Cardiac muscle cell (in vitro differentiated cells and primary cell): ENCODE measurements around the gene TMEM175. TPM values are rescaled to one million over a fixed set of nuclear protein-coding genes. Genes with fewer than 3 reads are reported as not detected.
"Not testable (repeated sequence)": the region's sequence is repeated elsewhere in the genome, so short reads cannot be mapped to it uniquely, and the experiment has no call there.

Experiments
- DNase-seq, 2 donors: peaks; one replicate each; pipeline versions ENCODE4 v3.0.0 to v3.0.0-alpha.2; 2010 to 2017; ENCODE audit warnings: low read depth in 1 of 2, low spot score in 1 of 2
- H3K27ac ChIP-seq: fragments of 200-600 bp; sonication (generic); 2 replicates; pipeline ENCODE4 v1.5.1; 2016
- H3K27me3 ChIP-seq: fragments of 200-600 bp; sonication (generic); 2 replicates; pipeline ENCODE4 v1.6.0; 2016; ENCODE audit warnings: control low read depth
- H3K36me3 ChIP-seq: fragments of 200-600 bp; sonication (generic); 2 replicates; pipeline ENCODE4 v1.5.1; 2016; ENCODE audit warnings: control low read depth
- H3K4me1 ChIP-seq: fragments of 200-600 bp; sonication (generic); 2 replicates; pipeline ENCODE4 v1.8.1; 2017; ENCODE audit warnings: low read depth, mild to moderate bottlenecking, mixed run types
- H3K4me3 ChIP-seq: fragments of 200-600 bp; sonication (generic); 2 replicates; pipeline ENCODE4 v1.5.1; 2016; ENCODE audit warnings: mild to moderate bottlenecking
- H3K9me3 ChIP-seq: fragments of 200-600 bp; sonication (generic); 2 replicates; pipeline ENCODE4 v1.5.1; 2017; ENCODE audit warnings: low read depth, mild to moderate bottlenecking, control low read depth
- CTCF ChIP-seq: IDR thresholded peaks from 2 replicates; pipeline ENCODE4 v1.5.1; 2012; ENCODE audit warnings: low read depth, mild to moderate bottlenecking, low read length
- polyA plus RNA-seq: library from polyadenylated mRNA; unstranded; fragments of >200 nt; fragmentation: Nextera tagmentation; extraction: Ambion mirVana; gene quantifications from 2 replicates; pipeline ENCODE4 v1.2.1, GENCODE V29; 2016
- total RNA-seq: library from RNA; depleted of rRNA; stranded (reverse); fragments of >200 nt; gene quantifications from 2 replicates; pipeline ENCODE4 v1.2.3, GENCODE V29; 2016

The TMEM175 gene
- total and polyA plus RNA-seq, 2 experiments from 2014 or later = 31.6 to 35.1 TPM

- no peak for DNase-seq
These were observed 19.0 kb upstream of the TMEM175 start for GRCh38 chr4:913280-913618.

GRCh38 chr4:914531-914930, 17.7 kb upstream of the TMEM175 start:
- Histone ChIP-seq H3K27me3 (no peaks in the 10 kb centered on the region), H3K4me1 (no peaks in the 10 kb centered on the region), H3K36me3 (no peaks in the 10 kb centered on the region), H3K9me3 (no peaks in the 10 kb centered on the region), H3K4me3 (no peak overlapping the region), H3K27ac (no peak overlapping the region)
- no peak for TF ChIP-seq CTCF
- DNase-seq = no peak

More at GRCh38 chr4:913280-913618, 19.0 kb upstream of the TMEM175 start:
- Histone ChIP-seq H3K27ac (no peak overlapping the region), H3K9me3 (no peaks in the 10 kb centered on the region), H3K27me3 (no peaks in the 10 kb centered on the region), H3K4me1 (no peaks in the 10 kb centered on the region), H3K36me3 (no peaks in the 10 kb centered on the region), H3K4me3 (no peak overlapping the region)
- TF ChIP-seq CTCF = no peak

GRCh38 chr4:915041-915474, 17.2 kb upstream of the TMEM175 start:
- Histone ChIP-seq H3K27me3 (no peaks in the 10 kb centered on the region), H3K4me3 (no peak overlapping the region), H3K9me3 (no peaks in the 10 kb centered on the region), H3K36me3 (no peaks in the 10 kb centered on the region), H3K4me1 (no peaks in the 10 kb centered on the region), H3K27ac (no peak overlapping the region)
- DNase-seq = no peak
- no peak for TF ChIP-seq CTCF

- H3K27ac ChIP-seq = no peak overlapping the region
- H3K9me3 ChIP-seq = no peaks in the 10 kb centered on the region
- no peaks in the 10 kb centered on the region for H3K27me3 ChIP-seq
- no peaks in the 10 kb centered on the region for H3K36me3 ChIP-seq
- DNase-seq = peak in 1 of 2 donors; percentile 32
- TF ChIP-seq CTCF = no peak
- no peaks in the 10 kb centered on the region for H3K4me1 ChIP-seq
- no peak overlapping the region for H3K4me3 ChIP-seq
These were observed 16.7 kb upstream of the TMEM175 start for GRCh38 chr4:915595-915994.

- H3K4me1 ChIP-seq = no peaks in the 10 kb centered on the region
- no peaks in the 10 kb centered on the region for H3K27me3 ChIP-seq
- no peaks in the 10 kb centered on the region for H3K9me3 ChIP-seq
- TF ChIP-seq CTCF = no peak
- no peaks in the 10 kb centered on the region for H3K36me3 ChIP-seq
- no peak overlapping the region for H3K4me3 ChIP-seq
- no peak overlapping the region for H3K27ac ChIP-seq
- no peak for DNase-seq
These were observed 14.8 kb upstream of the TMEM175 start for GRCh38 chr4:917466-917865.

- H3K27me3 ChIP-seq = no peaks in the 10 kb centered on the region
- H3K4me1 ChIP-seq = no peaks in the 10 kb centered on the region
- TF ChIP-seq CTCF = no peak
- H3K4me3 ChIP-seq = no peak overlapping the region
- H3K36me3 ChIP-seq = no peaks in the 10 kb centered on the region
- H3K27ac ChIP-seq = no peak overlapping the region
- no peaks in the 10 kb centered on the region for H3K9me3 ChIP-seq
- no peak for DNase-seq
These were observed 14.3 kb upstream of the TMEM175 start for GRCh38 chr4:917992-918391.

GRCh38 chr4:918591-918990, 13.7 kb upstream of the TMEM175 start:
- not testable (repeated sequence) for H3K4me1 ChIP-seq, H3K36me3 ChIP-seq, H3K9me3 ChIP-seq, H3K27me3 ChIP-seq, H3K4me3 ChIP-seq, H3K27ac ChIP-seq, DNase-seq

GRCh38 chr4:919004-919680, 13.1 kb upstream of the TMEM175 start:
- not testable (repeated sequence) for H3K27ac ChIP-seq, H3K27me3 ChIP-seq, H3K9me3 ChIP-seq, H3K36me3 ChIP-seq, H3K4me3 ChIP-seq, DNase-seq, H3K4me1 ChIP-seq
